GM13977 (cell line): ENCODE measurements around the gene VAT1L.

Experiments
- DNase-seq: peaks from one replicate; pipeline ENCODE4 v3.0.0; 2012; ENCODE audit warnings: low spot score
- CTCF ChIP-seq: IDR thresholded peaks from 2 replicates; pipeline ENCODE4 v1.5.1; 2012; ENCODE audit warnings: mild to moderate bottlenecking, control low read depth; ENCODE audit not compliant: insufficient read depth; ENCODE audit errors: extremely low read depth, missing control alignments
- in situ Hi-C: fragments of 300-500 bp; cut with MboI; formaldehyde crosslinking; loops from one replicate; pipeline ENCODE4 v1.12.0; 2022; ENCODE audit warnings: low sequenced_read_pairs, low pct_unique_long_range_greater_than_20kb, mixed read lengths, inconsistent platforms; ENCODE audit not compliant: unreplicated experiment

Gene VAT1L

GRCh38 chr16:77955127-77955526 lies 166.8 kb downstream of the VAT1L start:
- in situ Hi-C loops = no loop called here
- no peak for DNase-seq
- TF ChIP-seq CTCF = no peak

- in situ Hi-C loops = no loop called here
- no peak for TF ChIP-seq CTCF
- DNase-seq = no peak
These were observed 167.9 kb downstream of the VAT1L start for GRCh38 chr16:77956231-77956630.

DNA sequence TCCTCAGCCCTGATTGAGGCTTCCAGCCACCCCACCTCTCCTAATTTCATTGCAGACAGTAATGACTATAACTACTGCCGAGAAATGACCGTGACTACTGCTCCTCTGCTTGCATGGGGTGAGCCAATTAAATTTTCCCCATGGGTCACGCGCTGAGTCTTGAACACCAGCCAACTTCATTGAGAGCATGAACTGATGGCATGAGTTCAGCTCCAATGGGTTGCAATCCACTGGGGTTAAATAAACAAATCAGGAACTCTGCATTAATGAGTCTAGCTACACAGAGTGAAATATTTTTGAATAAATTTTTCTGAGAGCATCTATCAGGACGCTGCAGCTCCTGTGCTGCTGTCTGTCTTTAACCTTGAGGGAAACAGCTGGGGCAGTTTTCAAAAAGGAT lies 172.4 kb downstream of the VAT1L start:
- DNase-seq = no peak
- no peak for TF ChIP-seq CTCF
- in situ Hi-C loops = no loop called here

DNA sequence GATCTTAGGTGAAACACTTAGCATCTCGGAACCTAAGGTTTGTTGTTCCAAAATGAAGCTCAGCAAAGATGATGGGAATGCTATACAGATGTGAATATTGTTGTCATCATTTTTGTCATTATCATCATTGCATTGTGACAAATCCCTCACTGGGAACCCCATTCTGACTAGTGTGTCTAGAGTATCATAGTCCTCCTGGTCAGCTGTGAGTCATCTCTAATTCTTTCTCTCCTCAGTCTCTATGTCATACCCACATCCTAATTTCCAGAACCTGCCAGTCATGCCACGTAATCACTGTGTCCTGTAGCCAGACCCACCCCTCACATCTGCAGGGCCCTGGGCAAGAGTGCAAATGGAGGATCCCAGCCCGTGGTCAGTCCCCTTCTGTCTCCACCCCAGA lies 173.4 kb downstream of the VAT1L start:
- in situ Hi-C loops = no loop called here
- no peak for TF ChIP-seq CTCF
- no peak for DNase-seq

DNA sequence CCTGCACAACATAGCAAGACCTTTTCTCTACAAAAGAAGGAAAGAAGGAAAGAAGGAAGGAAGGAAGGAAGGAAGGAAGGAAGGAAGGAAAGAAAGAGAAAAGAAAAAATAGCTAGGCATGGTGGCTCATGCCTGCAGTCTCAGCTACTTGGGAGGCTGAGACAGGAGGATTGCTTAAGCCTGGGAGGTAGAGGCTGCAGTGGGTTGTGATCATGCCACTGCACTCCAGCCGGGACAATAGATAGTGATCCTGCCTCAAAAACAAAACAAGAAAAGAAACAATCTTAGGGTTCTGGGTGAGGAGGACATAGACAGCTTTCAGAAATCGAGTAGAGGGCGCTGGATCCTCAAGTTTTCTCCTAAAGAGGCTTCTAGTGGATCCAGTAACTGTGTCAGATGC lies 174.3 kb downstream of the VAT1L start:
- no peak for DNase-seq
- in situ Hi-C loops = no loop called here
- no peak for TF ChIP-seq CTCF

DNA sequence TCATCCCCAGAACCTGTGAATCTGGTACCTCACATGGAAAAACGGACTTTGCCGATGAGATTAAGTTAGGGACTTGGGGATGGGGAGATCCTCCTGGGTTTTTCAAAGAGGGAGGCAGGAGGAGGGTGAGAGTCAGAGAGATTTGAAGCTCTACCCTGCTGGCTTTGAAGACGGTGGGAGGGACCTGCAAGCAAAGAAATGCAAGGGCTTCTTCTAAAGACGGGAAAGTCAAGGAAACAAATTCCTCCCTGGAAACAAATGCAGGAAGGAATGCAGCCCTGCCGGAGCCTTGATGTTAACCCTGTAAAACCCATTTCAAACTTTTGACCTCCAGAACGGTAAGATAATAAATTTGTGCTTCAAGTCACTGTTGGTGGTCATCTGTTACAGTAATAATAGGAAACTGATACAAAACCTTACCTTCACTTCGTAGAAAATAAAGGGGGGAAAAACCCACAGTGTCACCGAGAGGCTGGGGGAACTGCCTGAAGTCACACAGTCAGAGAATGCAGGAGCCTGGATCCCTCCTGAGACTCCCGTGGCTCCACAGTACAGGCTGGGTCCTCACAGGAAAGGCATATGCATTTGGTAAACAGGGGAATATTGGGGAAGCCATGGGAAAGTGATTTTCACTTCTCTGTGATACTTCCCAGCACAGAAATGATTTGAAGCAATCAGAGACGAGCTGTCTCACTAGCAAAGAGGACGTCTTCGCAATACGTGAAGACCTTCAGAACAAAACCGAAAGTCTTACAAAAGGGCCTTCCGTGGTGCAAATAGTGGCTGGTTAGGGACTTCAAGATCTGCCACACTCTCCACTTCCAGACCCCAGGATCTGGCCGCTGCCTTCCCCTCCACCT lies 175.1 kb downstream of the VAT1L start:
- in situ Hi-C loops = no loop called here

More for the DNA sequence above, 175.1 kb downstream of the VAT1L start:
- DNase-seq = peak; percentile 21
- no peak for TF ChIP-seq CTCF
